Vagina (tissue), 2 donors: Measurements from ENCODE around the gene ANKRD63.

Source experiments
- CTCF ChIP-seq, 3 experiments: fragments of 450-650 bp in 2 of 3; fragments of 200-600 bp in 1 of 3; sonication (generic) in 1 of 3; IDR thresholded peaks; one replicate each; pipeline ENCODE4 v1.5.1; 2017 to 2019; ENCODE audit warnings: antibody characterized with exemption in 3 of 3, mild to moderate bottlenecking in 2 of 3, moderate library complexity in 2 of 3
- POLR2A ChIP-seq, 2 donors: fragments of 450-650 bp; IDR thresholded peaks; one replicate each; pipeline ENCODE4 v1.6.1; 2017; ENCODE audit warnings: antibody characterized with exemption in 2 of 2, mild to moderate bottlenecking in 2 of 2, moderate library complexity in 2 of 2
- POLR2AphosphoS5 ChIP-seq, 2 donors: sonication (generic); formaldehyde crosslinking; IDR thresholded peaks; one replicate each; pipeline ENCODE4 v1.9.0; 2017; ENCODE audit warnings: antibody characterized with exemption in 2 of 2, mild to moderate bottlenecking in 2 of 2, low read depth in 1 of 2; ENCODE audit not compliant: insufficient read depth in 1 of 2

GRCh38 chr15:40243126-40243810 is 39.6 kb downstream of the ANKRD63 start:
- no peak for TF ChIP-seq CTCF (IDR thresholded peaks at IDR 0.05)
- TF ChIP-seq POLR2A (IDR thresholded peaks at IDR 0.05): no peak
- TF ChIP-seq POLR2AphosphoS5 (IDR thresholded peaks at IDR 0.05; ENCODE audit: insufficient read depth in 1 of 2, low read depth in 1 of 2): peak in 1 of 2 donors; percentile 21
